GM21737 (cell line): ENCODE data around the gene RNF19B.
A peak's percentile ranks its signal among the peaks of the same experiment; 100 is the strongest.

Experiments
- ATAC-seq: cut with Tn5 transposase; IDR thresholded peaks from one replicate; pipeline ENCODE4 v1.9.1; 2021; ENCODE audit warnings: mild to moderate bottlenecking, moderate library complexity; ENCODE audit not compliant: unreplicated experiment

RNF19B gene, protein sequence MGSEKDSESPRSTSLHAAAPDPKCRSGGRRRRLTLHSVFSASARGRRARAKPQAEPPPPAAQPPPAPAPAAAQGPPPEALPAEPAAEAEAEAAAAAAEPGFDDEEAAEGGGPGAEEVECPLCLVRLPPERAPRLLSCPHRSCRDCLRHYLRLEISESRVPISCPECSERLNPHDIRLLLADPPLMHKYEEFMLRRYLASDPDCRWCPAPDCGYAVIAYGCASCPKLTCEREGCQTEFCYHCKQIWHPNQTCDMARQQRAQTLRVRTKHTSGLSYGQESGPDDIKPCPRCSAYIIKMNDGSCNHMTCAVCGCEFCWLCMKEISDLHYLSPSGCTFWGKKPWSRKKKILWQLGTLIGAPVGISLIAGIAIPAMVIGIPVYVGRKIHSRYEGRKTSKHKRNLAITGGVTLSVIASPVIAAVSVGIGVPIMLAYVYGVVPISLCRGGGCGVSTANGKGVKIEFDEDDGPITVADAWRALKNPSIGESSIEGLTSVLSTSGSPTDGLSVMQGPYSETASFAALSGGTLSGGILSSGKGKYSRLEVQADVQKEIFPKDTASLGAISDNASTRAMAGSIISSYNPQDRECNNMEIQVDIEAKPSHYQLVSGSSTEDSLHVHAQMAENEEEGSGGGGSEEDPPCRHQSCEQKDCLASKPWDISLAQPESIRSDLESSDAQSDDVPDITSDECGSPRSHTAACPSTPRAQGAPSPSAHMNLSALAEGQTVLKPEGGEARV

GRCh38 chr1:32964461-32965250 lies at the start of gene RNF19B:
TSS of gene RNF19B (minus strand) at chr1:32964809. CDS start at chr1:32964685, 124 bp downstream.
- ATAC-seq, result peak; percentile 79

- no peak for ATAC-seq
Measured at GRCh38 chr1:33013791-33014190, 49.2 kb upstream of the RNF19B start.

DNA sequence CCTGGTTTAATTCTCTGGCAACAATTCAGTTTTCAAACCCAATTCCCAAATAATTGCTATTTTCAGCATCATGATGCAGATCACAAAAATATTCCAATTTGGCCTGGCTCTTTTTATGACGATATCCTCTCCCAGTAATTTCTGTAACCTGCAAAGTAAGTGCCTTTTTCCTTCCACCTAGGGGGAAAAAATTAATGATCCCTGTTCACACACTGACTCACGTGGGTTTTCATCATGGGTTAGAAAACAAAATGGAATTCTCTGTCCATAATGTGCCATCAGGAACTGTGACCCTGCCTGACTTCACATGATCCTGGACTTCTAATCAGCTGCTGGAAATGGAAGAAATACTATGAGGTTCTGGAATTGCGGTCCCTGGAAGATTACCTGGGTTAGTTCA lies 47.6 kb upstream of the RNF19B start:
- ATAC-seq, result no peak

DNA sequence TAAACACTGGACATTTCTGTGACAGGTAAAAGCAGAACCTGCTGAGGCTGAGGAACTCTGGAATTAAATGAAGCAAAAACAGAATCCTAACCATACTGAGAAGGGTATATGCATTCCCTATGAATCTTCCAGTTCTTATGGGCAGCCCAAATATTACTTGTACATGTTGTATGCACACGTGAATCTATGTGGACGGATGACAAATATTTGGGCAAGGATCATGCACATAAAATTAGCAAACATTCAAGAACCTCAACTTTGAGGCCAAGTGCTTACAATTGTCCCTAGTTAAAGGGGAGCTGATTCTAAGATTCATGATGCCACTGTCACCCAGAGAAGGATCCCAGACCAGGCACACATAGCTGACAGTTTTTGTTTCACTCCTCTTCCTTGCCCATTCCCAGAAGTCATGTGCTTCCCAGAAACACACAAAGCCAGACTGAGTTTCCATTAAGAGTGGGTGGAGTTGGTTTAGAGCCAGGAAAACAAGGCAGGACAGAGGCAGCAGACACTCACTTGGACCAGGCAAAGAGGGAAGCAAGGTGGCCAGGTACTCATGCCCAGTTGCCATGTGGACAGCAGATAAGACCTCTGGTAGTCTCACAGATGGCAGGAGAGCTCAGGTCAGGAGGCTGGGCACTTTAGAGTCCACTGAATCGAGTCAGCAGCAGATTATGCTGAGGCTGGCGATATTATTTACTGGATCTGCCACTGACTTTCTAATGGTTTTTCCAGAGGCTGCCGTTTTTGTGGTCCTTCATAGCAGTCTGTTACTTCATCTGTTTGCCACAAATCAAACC lies 46.5 kb upstream of the RNF19B start:
- no peak for ATAC-seq

GRCh38 chr1:33009561-33009960 lies 45.0 kb upstream of the RNF19B start:
- ATAC-seq, result no peak

- no peak for ATAC-seq
Measured at GRCh38 chr1:33008051-33008914, 43.7 kb upstream of the RNF19B start.

DNA sequence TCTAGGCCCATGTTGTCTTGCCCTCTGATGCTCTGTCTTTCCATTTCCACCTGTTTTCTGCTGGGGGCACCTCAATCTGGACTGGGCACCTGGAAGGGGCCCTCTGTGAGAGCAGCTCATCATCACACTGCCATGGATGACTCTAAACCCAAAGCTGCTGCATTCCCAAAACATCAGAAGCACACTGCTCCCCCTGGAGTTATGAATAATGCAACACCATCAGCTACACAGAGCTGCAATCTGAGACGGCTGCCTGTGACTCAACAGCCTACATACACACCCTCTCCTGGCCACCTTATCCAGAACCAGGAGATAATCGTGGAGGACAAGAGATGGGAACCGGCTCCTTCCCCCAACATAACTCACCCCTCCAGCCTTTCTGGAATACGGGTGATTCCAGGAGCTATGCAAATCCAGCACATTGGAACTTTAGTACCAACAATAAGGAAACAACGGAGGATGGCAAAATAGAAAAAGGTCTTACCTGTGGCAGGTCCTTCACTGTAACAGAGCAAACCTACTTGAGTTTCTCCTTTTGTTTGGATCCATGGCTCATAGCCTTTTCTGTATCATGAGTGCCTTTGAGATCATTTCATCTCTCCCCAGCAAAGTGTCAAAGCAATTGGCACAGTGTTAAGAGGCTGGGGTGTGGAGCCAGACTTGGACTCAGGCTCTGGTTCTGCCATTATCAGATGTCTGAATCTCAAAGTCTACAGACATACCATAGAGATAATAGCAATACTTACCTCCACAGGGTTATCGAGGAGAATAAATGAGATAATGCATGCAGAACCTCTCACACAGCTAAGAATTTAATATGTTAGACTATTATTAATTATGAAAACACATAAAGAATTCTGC lies 42.8 kb upstream of the RNF19B start:
- no peak for ATAC-seq

- ATAC-seq, result no peak
Measured at GRCh38 chr1:33005838-33006421, 41.3 kb upstream of the RNF19B start.

DNA sequence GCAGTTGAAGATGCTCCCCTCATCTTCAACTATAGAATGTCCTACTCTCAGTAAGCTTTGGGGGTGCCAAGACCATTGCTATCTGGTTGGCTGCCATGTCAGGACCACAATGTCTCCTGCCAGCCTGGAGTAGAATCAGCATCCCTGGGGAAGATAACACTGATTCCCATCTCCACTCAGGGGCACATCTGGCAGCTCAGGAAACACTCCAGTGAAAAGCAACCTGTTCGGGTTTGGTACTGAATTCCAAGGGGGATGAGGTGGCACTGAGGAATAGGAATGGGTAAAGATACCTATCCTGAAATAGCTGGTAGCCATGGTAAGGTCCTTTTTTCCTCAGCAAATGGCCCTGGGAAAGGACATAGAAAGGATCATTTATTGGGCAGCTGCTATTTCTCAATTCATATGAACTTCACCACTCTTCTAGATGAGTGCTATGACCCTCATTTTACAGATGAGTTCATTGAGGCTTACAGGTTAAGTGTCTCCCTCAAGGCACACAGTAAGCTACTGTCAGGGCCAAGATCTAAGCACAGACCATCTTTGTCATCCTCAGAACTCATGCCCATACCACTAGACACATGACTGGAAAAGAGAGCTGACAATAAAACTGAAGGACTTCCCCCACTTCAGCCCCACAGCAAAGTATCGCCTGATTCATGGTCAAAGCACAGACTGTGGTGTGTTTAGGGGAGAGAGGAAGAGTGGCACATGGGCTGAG lies 40.7 kb upstream of the RNF19B start:
- ATAC-seq, result no peak

GRCh38 chr1:33004613-33005012 lies 40.0 kb upstream of the RNF19B start:
- ATAC-seq, result no peak

- no peak for ATAC-seq
Measured at GRCh38 chr1:33003657-33004056, 39.0 kb upstream of the RNF19B start.

DNA sequence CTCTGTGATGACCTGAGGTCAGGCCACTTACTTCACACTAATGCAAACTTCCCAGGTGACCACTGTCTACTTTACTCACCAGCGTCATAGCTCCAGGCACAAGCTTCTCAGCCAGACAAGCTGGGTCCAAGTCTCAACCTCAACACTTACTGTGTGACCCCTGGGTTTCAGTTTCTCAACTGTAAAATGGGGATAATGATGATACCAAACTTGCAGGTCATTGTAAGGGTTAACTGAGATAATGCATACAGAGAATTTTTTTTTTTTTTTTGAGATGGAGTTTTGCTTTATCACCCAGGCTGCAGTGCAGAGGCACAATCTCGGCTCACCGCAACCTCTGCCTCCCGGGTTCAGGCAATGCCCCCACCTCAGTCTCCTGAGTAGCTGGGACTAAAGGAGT lies 37.4 kb upstream of the RNF19B start:
- no peak for ATAC-seq

DNA sequence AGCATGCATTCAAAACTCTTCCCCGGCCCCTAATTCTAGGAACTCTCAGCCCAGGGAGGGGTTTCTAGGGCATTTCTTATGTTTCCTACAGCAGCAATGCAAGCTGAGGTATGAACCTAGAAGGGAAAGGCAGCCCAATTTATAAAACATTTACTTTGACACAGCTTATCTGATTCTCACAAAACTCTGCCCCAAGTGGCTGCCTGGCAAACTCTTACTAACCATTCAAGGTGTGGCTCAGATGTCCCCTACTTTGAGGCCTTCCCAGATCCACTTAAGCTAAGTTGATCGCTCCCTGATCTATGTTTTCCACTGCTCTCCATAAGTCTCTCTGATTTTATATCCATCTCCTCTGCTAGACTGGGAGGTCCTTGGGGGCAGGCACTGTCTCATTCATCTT lies 36.7 kb upstream of the RNF19B start:
- no peak for ATAC-seq

- no peak for ATAC-seq
Measured at GRCh38 chr1:33000427-33001026, 35.9 kb upstream of the RNF19B start.

GRCh38 chr1:32998997-32999396 lies 34.4 kb upstream of the RNF19B start:
- no peak for ATAC-seq

DNA sequence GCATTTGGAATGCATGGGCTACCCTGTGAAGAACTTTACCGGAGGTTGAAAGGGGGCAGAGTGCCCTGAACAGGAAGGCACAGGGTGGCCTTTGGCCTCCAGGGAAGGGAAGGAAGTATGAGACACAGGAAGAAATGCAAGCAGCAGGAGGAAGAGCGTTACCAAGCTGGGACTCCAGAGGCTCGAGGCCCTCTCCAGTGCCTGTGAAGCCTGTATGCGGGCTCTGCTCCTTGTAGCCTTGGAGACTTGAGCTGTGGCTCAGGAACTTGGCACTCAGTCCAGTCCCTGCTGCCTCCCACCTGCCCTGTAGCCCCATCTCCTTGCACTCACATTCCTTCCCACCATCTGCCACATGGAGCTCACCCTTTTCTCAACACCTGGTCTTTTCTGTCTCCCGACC lies 33.5 kb upstream of the RNF19B start:
- no peak for ATAC-seq

DNA sequence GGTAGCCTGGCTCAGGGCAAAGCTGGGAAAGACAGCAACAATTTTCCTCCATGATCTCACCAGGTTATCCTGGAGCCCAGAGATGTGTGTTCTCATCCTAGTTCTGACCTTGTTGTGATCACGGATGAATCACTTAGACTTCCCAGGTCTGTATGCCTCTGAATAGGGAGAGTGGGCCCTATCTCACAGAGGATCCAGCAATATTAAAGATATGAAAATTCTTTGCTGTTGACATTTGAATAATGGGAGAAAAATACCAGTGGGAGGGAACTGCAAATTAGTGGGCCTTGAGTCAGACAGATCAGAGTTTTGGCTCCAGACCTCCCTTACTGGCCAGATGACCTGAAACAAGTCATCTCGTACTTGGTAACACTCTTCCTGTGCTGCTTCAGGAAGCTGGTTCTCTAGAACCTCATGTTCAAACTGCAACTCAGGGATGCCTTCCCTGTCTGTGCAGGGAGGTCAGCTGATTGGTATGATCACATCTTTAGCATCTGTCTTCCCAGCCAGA lies 32.8 kb upstream of the RNF19B start:
- ATAC-seq, result no peak
